Upper lobe of right lung (tissue), 1 donor: ENCODE results near the gene CEP72. TPM values are rescaled to one million over a fixed set of nuclear protein-coding genes. Genes with fewer than 3 reads are reported as not detected.
"Not testable (repeated sequence)": the region's sequence is repeated elsewhere in the genome, so short reads cannot be mapped to it uniquely, and the experiment has no call there.

Source experiments
- ATAC-seq: fragments of 200-7000 bp; cut with Tn5 transposase; one replicate; pipeline ENCODE4 v1.9.1; 2020; ENCODE audit warnings: mild to moderate bottlenecking, moderate library complexity
- DNase-seq: peaks from one replicate; pipeline ENCODE4 v3.0.0-alpha.2; 2020
- H3K27ac ChIP-seq: fragments of 200-600 bp; one replicate; pipeline ENCODE4 v1.8.0; 2022
- H3K27me3 ChIP-seq: fragments of 200-600 bp; one replicate; pipeline ENCODE4 v1.8.0; 2022; ENCODE audit warnings: mild to moderate bottlenecking
- H3K36me3 ChIP-seq: fragments of 200-600 bp; one replicate; pipeline ENCODE4 v1.8.0; 2022
- H3K4me1 ChIP-seq: fragments of 200-600 bp; one replicate; pipeline ENCODE4 v1.8.0; 2022
- H3K4me3 ChIP-seq: fragments of 200-600 bp; one replicate; pipeline ENCODE4 v1.8.0; 2022; ENCODE audit warnings: mild to moderate bottlenecking
- H3K9me3 ChIP-seq: fragments of 200-600 bp; one replicate; pipeline ENCODE4 v1.8.0; 2022
- intact Hi-C: fragments of 100-400 bp; cut with DNase I; formaldehyde crosslinking; loops from one replicate; pipeline ENCODE4 v1.11.0; 2022
- total RNA-seq: library from RNA; stranded (reverse); fragmentation: NEBNext Ultra II Directional; extraction: Animal tissue kit (Norgen Biotek cat#: 25700); gene quantifications from one replicate; pipeline ENCODE4 v1.2.1, GENCODE V29; 2021
- TF ChIP-seq, protein P1 (sequence below): fragments of 200-600 bp; IDR thresholded peaks from one replicate; pipeline ENCODE4 v1.8.0; 2022; ENCODE audit warnings: antibody characterized with exemption
- donor health status: DM: no; HTN: yes; CAD: no; lungs with severe emphysema.

CEP72 gene
- total RNA-seq, 1 donor from 2014 or later, result 13.2 TPM

- ATAC-seq, H3K4me3 ChIP-seq, H3K27me3 ChIP-seq, H3K36me3 ChIP-seq, H3K4me1 ChIP-seq, H3K27ac ChIP-seq, intact Hi-C loops, H3K9me3 ChIP-seq: not testable (repeated sequence)
- DNase-seq, result peak; percentile 40
Measured at GRCh38 chr5:682651-683358, 70.7 kb downstream of the CEP72 start.

DNA sequence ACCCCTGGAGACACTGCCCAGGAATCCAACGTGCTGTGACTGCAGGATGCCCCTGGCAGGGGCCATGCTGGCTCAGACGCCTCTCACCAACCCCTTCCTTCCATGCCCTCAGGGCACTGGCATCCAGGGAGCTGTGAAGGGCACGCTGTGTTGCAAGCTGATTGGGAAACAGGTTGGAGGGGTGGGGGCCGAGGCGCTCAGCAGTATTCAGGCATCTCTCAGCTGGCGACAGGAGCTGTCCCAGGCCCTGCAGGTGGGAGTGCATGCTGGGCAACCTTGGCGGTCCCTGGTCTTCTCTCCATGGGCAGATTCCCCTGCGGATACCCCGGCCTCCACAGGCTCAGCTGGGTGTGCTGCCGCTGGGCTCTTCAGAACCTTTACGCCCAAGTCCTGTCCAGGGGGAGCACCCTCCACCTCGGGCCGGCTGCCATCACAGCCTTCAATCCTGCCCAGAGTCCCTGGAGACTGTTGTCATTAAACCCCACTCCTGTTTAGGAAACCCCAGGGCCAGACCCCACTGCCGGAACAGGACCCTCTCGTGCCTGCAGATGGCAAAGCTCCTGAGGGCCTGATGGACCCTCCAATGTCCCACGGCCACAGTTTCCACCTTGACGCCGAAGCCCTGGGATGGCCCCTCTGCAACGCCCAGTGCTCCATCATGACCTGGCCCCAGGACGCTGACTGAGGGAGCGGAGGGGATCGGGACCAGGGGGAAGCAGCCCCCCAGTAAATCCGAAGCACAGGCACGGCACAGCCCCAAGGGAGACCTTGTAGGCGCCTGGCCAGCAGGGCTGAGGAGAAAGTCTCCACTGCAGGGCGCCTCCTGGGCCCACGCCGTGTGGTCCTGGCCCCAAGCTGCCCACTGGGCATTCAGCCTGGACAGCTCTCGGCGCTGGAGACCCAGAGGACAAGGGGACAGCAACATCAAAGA lies 71.7 kb downstream of the CEP72 start:
- Histone ChIP-seq H3K4me3 (no peak overlapping the region), H3K4me1 (no peaks in the 10 kb centered on the region), H3K36me3 (no peaks in the 10 kb centered on the region), H3K9me3 (no peaks in the 10 kb centered on the region), H3K27me3 (no peaks in the 10 kb centered on the region), H3K27ac (no peak overlapping the region)
- intact Hi-C loops, result no loop called here
- TF ChIP-seq, protein P1, sequence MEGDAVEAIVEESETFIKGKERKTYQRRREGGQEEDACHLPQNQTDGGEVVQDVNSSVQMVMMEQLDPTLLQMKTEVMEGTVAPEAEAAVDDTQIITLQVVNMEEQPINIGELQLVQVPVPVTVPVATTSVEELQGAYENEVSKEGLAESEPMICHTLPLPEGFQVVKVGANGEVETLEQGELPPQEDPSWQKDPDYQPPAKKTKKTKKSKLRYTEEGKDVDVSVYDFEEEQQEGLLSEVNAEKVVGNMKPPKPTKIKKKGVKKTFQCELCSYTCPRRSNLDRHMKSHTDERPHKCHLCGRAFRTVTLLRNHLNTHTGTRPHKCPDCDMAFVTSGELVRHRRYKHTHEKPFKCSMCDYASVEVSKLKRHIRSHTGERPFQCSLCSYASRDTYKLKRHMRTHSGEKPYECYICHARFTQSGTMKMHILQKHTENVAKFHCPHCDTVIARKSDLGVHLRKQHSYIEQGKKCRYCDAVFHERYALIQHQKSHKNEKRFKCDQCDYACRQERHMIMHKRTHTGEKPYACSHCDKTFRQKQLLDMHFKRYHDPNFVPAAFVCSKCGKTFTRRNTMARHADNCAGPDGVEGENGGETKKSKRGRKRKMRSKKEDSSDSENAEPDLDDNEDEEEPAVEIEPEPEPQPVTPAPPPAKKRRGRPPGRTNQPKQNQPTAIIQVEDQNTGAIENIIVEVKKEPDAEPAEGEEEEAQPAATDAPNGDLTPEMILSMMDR, result no peak
- ATAC-seq, result peak; percentile 10
- peak; percentile 65 for DNase-seq

GRCh38 chr5:684751-685216 lies 72.6 kb downstream of the CEP72 start:
- ATAC-seq, result no peak
- intact Hi-C loops, result no loop called here
- peak; percentile 59 for DNase-seq

DNA sequence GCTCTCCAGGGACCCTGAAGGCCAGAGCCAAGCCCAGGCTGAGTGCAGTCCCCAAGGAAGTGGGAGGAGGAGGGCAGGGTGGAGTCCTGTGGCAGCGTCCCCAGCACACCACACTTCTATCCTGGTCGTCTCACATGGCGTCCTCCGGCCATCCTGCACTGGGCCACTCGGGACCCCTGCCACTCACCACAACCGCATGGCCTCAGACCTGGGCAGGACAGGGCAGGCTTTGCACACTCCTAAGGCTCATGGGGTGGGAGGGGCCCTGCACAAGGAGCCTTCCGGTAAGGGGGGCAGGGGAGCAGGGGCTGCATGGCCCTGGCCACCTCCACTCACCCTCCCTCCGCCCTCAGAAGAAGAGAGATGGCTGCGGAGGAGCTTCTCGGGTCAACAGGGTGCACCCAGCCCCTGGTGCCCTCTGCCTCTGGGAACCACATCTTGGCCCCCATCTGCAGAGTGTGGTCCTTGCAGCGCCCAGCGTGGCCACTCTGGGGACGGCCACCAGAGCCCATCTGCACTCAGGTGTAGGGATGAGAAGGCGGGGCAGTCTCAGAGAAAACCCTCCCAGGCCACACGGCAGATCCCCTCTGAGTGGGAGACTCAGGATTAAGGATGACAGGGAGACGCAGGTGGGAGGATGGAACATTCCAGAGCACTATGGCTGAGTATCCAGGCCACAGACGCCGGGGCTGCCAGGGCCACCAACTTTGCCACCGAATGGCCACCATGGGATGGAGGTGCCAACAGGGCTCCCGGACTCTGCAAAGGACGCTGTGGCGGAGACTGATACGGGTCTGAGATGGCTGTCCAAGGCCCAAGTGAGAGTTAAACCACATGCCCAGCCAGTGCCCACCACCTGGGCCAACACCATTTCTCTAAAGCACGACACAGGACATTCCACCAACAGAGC lies 73.4 kb downstream of the CEP72 start:
- no peak overlapping the region for H3K27ac ChIP-seq
- ATAC-seq (no peak), DNase-seq (no peak)
- intact Hi-C loops, result no loop called here
- TF ChIP-seq, protein P1, result no peak
- no peaks in the 10 kb centered on the region for H3K36me3 ChIP-seq
- no peaks in the 10 kb centered on the region for H3K9me3 ChIP-seq
- no peak overlapping the region for H3K4me3 ChIP-seq
- H3K27me3 ChIP-seq, result no peaks in the 10 kb centered on the region
- H3K4me1 ChIP-seq, result no peaks in the 10 kb centered on the region

More at GRCh38 chr5:684751-685216, 72.6 kb downstream of the CEP72 start:
- Histone ChIP-seq H3K4me1 (no peaks in the 10 kb centered on the region), H3K9me3 (no peaks in the 10 kb centered on the region), H3K36me3 (no peaks in the 10 kb centered on the region), H3K27me3 (no peaks in the 10 kb centered on the region), H3K27ac (no peak overlapping the region), H3K4me3 (no peak overlapping the region)
- TF ChIP-seq, protein P1, result no peak

- peak; percentile 28 for DNase-seq
- H3K4me3 ChIP-seq, H3K27me3 ChIP-seq, ATAC-seq, intact Hi-C loops, H3K27ac ChIP-seq, H3K36me3 ChIP-seq, H3K4me1 ChIP-seq, H3K9me3 ChIP-seq: not testable (repeated sequence)
Measured at GRCh38 chr5:686172-686523, 74.0 kb downstream of the CEP72 start.

DNA sequence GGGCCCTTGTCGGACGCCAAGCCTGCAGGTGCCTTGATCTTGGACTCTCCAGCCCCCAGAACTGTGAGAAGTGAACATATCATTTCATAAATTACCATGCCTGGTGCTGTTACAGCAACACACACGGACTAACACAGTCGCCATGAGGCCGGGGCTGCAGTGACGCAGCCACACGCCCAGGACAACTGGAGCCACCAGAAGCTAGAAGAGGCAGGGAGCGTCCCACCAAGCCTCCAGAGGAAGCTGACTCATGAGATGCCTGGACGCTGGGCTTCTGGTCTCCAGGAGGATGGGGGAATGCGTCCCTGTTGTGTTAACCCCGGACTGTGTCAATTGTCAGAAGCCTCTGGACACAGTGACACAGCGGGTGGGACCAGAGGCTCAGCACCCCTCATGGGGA lies 74.8 kb downstream of the CEP72 start:
- ATAC-seq, H3K4me3 ChIP-seq, H3K4me1 ChIP-seq, H3K36me3 ChIP-seq, H3K27ac ChIP-seq, intact Hi-C loops, H3K27me3 ChIP-seq, H3K9me3 ChIP-seq: not testable (repeated sequence)
- DNase-seq, result peak; percentile 7

DNA sequence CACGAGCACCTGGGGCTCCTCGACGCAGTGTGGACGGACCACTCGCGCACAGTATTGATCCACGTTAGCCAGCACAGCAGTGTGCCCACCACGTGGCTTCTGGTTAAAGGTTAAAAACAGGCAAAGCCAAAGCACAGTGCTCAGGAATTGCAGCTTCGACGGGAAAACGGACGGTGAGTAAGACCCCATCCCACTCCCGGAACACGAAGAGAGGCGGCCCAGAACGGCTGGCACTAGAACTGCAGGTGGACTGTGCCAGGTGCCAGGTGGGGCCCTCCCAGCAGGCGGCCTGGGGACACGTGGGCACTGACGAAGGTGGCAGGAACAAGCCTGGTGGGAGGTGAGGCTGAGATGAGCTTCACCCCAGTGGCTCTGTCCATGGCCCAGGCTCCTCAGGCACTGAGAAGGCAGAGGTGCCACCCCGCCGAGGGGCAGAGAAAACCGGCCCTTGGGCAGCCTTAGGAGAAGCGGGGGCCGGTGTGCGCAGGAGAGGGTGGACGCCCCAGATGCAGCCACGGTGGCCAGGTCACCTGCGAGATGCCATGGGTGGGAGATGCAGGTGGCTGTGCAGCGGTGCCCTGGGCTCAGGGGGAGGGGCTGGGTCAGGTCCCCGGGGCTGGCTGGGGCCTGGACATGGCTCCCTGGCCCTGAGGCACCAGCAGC lies 76.3 kb downstream of the CEP72 start:
- H3K27me3 ChIP-seq, H3K27ac ChIP-seq, H3K4me3 ChIP-seq, intact Hi-C loops, H3K36me3 ChIP-seq, ATAC-seq, H3K4me1 ChIP-seq, H3K9me3 ChIP-seq: not testable (repeated sequence)
- peak; percentile 36 for DNase-seq

DNA sequence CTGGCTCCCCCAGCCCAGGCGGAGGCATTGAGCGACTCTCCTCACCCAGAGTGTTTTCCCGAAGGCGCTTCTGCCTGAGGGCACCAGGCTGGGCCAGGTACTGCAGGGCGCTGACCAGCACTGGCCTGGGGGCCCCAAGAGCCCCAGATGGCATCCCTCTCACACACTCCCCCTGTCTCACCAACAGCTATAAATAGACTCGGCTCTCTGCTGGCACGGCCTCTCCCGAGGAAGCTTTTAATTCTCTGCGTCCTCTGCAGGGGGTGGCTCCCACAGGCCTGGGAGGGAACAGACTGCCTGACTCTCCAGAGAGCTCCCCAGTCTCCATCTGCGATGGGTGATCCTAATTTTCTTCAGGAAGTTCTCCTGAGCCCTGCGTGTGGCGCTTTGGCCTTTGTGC lies 78.2 kb downstream of the CEP72 start:
- H3K4me3 ChIP-seq, H3K9me3 ChIP-seq, H3K36me3 ChIP-seq, DNase-seq, H3K27me3 ChIP-seq, ATAC-seq, H3K4me1 ChIP-seq, H3K27ac ChIP-seq, intact Hi-C loops: not testable (repeated sequence)

DNA sequence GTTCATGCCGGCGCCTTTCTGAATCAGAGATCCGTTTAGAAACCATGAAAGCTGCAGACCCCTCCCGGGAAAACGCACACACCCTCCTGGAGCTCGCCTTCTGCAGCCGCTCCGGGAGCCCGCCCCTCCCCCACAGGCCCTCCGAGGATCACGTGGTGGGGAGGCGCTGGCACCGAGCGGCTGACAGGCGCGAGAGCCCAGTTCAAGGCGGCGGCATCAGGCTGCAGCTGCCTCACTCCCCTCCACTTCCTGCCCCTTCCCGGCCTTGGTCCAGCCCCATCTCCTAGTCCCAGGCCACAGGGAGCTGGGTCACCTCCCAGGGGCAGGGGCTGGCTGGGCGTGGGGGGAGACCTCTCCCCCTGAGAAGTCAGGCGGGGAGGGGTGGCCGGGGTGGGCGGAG lies 78.9 kb downstream of the CEP72 start:
- H3K9me3 ChIP-seq, H3K27ac ChIP-seq, H3K4me1 ChIP-seq, H3K27me3 ChIP-seq, intact Hi-C loops, H3K36me3 ChIP-seq, H3K4me3 ChIP-seq: not testable (repeated sequence)
- peak; percentile 58 for ATAC-seq
- peak; percentile 65 for DNase-seq
